Testis (tissue), 2 donors: ENCODE results near the gene CMKLR1.

Experiments
- POLR2A ChIP-seq: fragments of 450-650 bp; IDR thresholded peaks from one replicate; pipeline ENCODE4 v1.6.1; 2017; ENCODE audit warnings: antibody characterized with exemption, mild to moderate bottlenecking, moderate library complexity
- TF ChIP-seq, protein P1 (sequence below), 3 experiments: fragments of 450-650 bp in 2 of 3; fragments of 200-600 bp in 1 of 3; sonication (generic) in 1 of 3; IDR thresholded peaks; one replicate each; pipeline ENCODE4 v1.5.1; 2016 to 2019; ENCODE audit warnings: antibody characterized with exemption in 3 of 3, mild to moderate bottlenecking in 2 of 3, moderate library complexity in 1 of 3

DNA sequence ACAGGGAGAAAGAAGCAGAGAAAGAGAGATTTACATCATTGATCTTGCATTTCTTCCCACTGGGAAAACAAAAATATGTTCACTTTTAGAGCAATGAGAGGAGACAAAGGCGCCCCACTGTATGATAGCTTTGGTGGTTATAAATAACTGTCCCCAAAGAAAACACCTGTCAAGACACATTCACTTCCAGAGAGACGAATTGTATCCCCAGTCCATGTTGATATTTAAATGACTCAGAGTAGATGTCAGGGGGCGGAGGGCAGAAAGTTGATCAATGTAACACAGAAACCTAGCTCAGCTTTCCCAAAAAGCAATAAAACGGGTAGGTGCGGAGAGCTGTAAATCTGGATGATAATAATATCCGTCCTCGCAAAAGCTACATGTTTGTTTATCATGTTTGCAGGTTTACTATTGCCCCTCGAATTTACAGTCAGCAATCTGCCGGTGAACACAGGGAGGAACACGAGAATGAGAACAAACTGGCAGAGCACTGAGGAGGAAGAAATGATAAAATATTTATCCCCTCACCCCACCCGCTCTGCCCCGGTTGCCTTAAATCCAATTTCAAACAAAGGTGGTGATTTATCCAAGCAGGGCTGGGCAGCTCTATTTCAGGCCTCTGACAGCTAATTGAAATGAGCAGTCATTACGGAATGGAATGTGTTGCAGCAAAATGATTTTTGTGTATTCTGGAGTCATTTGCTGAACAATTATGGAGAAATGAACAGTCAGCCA, 84.4 kb downstream of the CMKLR1 start:
- TF ChIP-seq, protein P1, sequence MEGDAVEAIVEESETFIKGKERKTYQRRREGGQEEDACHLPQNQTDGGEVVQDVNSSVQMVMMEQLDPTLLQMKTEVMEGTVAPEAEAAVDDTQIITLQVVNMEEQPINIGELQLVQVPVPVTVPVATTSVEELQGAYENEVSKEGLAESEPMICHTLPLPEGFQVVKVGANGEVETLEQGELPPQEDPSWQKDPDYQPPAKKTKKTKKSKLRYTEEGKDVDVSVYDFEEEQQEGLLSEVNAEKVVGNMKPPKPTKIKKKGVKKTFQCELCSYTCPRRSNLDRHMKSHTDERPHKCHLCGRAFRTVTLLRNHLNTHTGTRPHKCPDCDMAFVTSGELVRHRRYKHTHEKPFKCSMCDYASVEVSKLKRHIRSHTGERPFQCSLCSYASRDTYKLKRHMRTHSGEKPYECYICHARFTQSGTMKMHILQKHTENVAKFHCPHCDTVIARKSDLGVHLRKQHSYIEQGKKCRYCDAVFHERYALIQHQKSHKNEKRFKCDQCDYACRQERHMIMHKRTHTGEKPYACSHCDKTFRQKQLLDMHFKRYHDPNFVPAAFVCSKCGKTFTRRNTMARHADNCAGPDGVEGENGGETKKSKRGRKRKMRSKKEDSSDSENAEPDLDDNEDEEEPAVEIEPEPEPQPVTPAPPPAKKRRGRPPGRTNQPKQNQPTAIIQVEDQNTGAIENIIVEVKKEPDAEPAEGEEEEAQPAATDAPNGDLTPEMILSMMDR (IDR thresholded peaks at IDR 0.05), result no peak
- no peak for TF ChIP-seq POLR2A
